MM.1S (cell line): Measurements from ENCODE around the gene SOWAHB.
"Not testable (repeated sequence)": the region's sequence is repeated elsewhere in the genome, so short reads cannot be mapped to it uniquely, and the experiment has no call there.

Source experiments
- DNase-seq: peaks from one replicate; pipeline ENCODE4 v3.0.0-alpha.2; 2015
- H2AFZ ChIP-seq: fragments of 300-600 bp; sonication (generic); 2 replicates; pipeline ENCODE4 v1.6.0; 2016; ENCODE audit warnings: antibody characterized with exemption, low read length
- H3F3A ChIP-seq: fragments of 300-600 bp; sonication (generic); 2 replicates; pipeline ENCODE4 v1.6.1; 2016; ENCODE audit warnings: mild to moderate bottlenecking, antibody characterized with exemption, low read length, moderate library complexity, mixed read lengths; ENCODE audit not compliant: insufficient read depth
- H3K27ac ChIP-seq: fragments of 300-600 bp; sonication (generic); 2 replicates; pipeline ENCODE4 v1.5.1; 2016; ENCODE audit warnings: mild to moderate bottlenecking, low read length
- H3K27me3 ChIP-seq: fragments of 300-600 bp; sonication (generic); replicated peaks from 2 replicates; pipeline ENCODE4 v1.6.0; 2016; ENCODE audit warnings: low read length; ENCODE audit not compliant: insufficient read depth
- H3K36me3 ChIP-seq: fragments of 300-600 bp; sonication (generic); replicated peaks from 2 replicates; pipeline ENCODE4 v1.6.1; 2016; ENCODE audit warnings: mild to moderate bottlenecking, low read length, mixed read lengths; ENCODE audit not compliant: insufficient read depth
- H3K4me1 ChIP-seq: fragments of 300-600 bp; sonication (generic); 2 replicates; pipeline ENCODE4 v1.6.1; 2016; ENCODE audit warnings: low read length, mixed read lengths
- H3K4me2 ChIP-seq: fragments of 300-600 bp; sonication (generic); 2 replicates; pipeline ENCODE4 v1.6.0; 2016; ENCODE audit warnings: low read depth, low read length
- H3K4me3 ChIP-seq: fragments of 300-600 bp; sonication (generic); 2 replicates; pipeline ENCODE4 v1.5.1; 2016; ENCODE audit warnings: low read length, mixed read lengths
- H3K79me2 ChIP-seq: fragments of 300-600 bp; sonication (generic); 2 replicates; pipeline ENCODE4 v1.6.1; 2016; ENCODE audit warnings: mixed run types, low read length, mixed read lengths
- H3K9ac ChIP-seq: fragments of 300-600 bp; sonication (generic); 2 replicates; pipeline ENCODE4 v1.6.1; 2016; ENCODE audit warnings: low read length, mixed read lengths
- H3K9me2 ChIP-seq: fragments of 300-600 bp; sonication (generic); replicated peaks from 2 replicates; pipeline ENCODE4 v1.6.1; 2016; ENCODE audit warnings: mild to moderate bottlenecking, low read length, mixed read lengths; ENCODE audit not compliant: insufficient read depth
- H3K9me3 ChIP-seq: fragments of 300-600 bp; sonication (generic); replicated peaks from 2 replicates; pipeline ENCODE4 v1.6.1; 2016; ENCODE audit warnings: mild to moderate bottlenecking, low read length, mixed read lengths; ENCODE audit not compliant: insufficient read depth
- H4K20me1 ChIP-seq: fragments of 300-600 bp; sonication (generic); 2 replicates; pipeline ENCODE4 v1.6.1; 2016; ENCODE audit warnings: mild to moderate bottlenecking, low read length, moderate library complexity, mixed read lengths; ENCODE audit not compliant: insufficient read depth
- CTCF ChIP-seq: fragments of 300-600 bp; sonication (generic); IDR thresholded peaks from 2 replicates; pipeline ENCODE4 v1.5.1; 2016; ENCODE audit warnings: antibody characterized with exemption, low read length, mixed read lengths
- EZH2 ChIP-seq: fragments of 300-600 bp; sonication (generic); optimal IDR thresholded peaks from 2 replicates; pipeline ENCODE3; 2017; ENCODE audit warnings: low read depth, mild to moderate bottlenecking, antibody characterized with exemption, low read length, mixed read lengths
- EZH2phosphoT487 ChIP-seq: fragments of 300-600 bp; sonication (generic); IDR thresholded peaks from 2 replicates; pipeline ENCODE4 v1.6.1; 2018; ENCODE audit warnings: antibody characterized with exemption, low read length

The SOWAHB gene

GRCh38 chr4:76874176-76874575, 23.8 kb downstream of the SOWAHB start:
- Histone ChIP-seq H3K36me3 (no peaks in the 10 kb centered on the region), H3K79me2 (no peaks in the 10 kb centered on the region), H2AFZ (no peak overlapping the region), H3K9me3 (no peaks in the 10 kb centered on the region), H3K27me3 (no peaks in the 10 kb centered on the region), H3K4me3 (no peak overlapping the region), H3K27ac (no peak overlapping the region), H3K9me2 (no peaks in the 10 kb centered on the region), H3K9ac (no peak overlapping the region), H3F3A (no peaks in the 10 kb centered on the region), H3K4me1 (no peaks in the 10 kb centered on the region), H3K4me2 (no peak overlapping the region), H4K20me1 (no peaks in the 10 kb centered on the region)
- no peak for TF ChIP-seq CTCF
- TF ChIP-seq EZH2phosphoT487 = no peak
- TF ChIP-seq EZH2 = no peak
- no peak for DNase-seq

- no peak for DNase-seq
- Histone ChIP-seq H3F3A (no peaks in the 10 kb centered on the region), H3K9me3 (no peaks in the 10 kb centered on the region), H3K79me2 (no peaks in the 10 kb centered on the region), H3K4me1 (no peaks in the 10 kb centered on the region), H3K4me3 (no peak overlapping the region), H3K27me3 (no peaks in the 10 kb centered on the region), H3K9me2 (no peaks in the 10 kb centered on the region), H2AFZ (no peak overlapping the region), H4K20me1 (no peaks in the 10 kb centered on the region), H3K9ac (no peak overlapping the region), H3K4me2 (no peak overlapping the region), H3K27ac (no peak overlapping the region), H3K36me3 (no peaks in the 10 kb centered on the region)
- no peak for TF ChIP-seq EZH2phosphoT487
- no peak for TF ChIP-seq EZH2
- no peak for TF ChIP-seq CTCF
These were observed 24.4 kb downstream of the SOWAHB start for GRCh38 chr4:76873495-76873894.

GRCh38 chr4:76872556-76872955, 25.4 kb downstream of the SOWAHB start:
- no peaks in the 10 kb centered on the region for H4K20me1 ChIP-seq
- no peak overlapping the region for H3K9ac ChIP-seq
- H3K9me3 ChIP-seq = no peaks in the 10 kb centered on the region
- H3K27ac ChIP-seq = no peak overlapping the region
- H3F3A ChIP-seq = no peaks in the 10 kb centered on the region
- H3K4me2 ChIP-seq = no peak overlapping the region
- no peaks in the 10 kb centered on the region for H3K36me3 ChIP-seq
- H3K4me3 ChIP-seq = no peak overlapping the region
- DNase-seq = no peak
- no peak overlapping the region for H2AFZ ChIP-seq
- no peaks in the 10 kb centered on the region for H3K9me2 ChIP-seq
- no peaks in the 10 kb centered on the region for H3K4me1 ChIP-seq
- H3K27me3 ChIP-seq = no peaks in the 10 kb centered on the region
- H3K79me2 ChIP-seq = no peaks in the 10 kb centered on the region
- TF ChIP-seq CTCF = no peak
- TF ChIP-seq EZH2phosphoT487 = no peak
- TF ChIP-seq EZH2 = no peak

- not testable (repeated sequence) for H3K27ac ChIP-seq, H3K9ac ChIP-seq, H2AFZ ChIP-seq
These were observed 29.2 kb downstream of the SOWAHB start for GRCh38 chr4:76868780-76869179.

More at GRCh38 chr4:76868780-76869179, 29.2 kb downstream of the SOWAHB start:
- not testable (repeated sequence) for H3K4me1 ChIP-seq, DNase-seq, H3F3A ChIP-seq, H3K9me2 ChIP-seq, H3K36me3 ChIP-seq, H3K79me2 ChIP-seq, H3K27me3 ChIP-seq, H3K4me3 ChIP-seq, H3K4me2 ChIP-seq, H3K9me3 ChIP-seq, H4K20me1 ChIP-seq
